Nephron (organoid): Measurements from ENCODE around the gene CDH4.

Source experiments
- H3K27ac Mint-ChIP-seq, 3 experiments: 2 replicates each; pipeline ENCODE4 v1.8.0; 2020; ENCODE audit warnings: mixed read lengths in 3 of 3, mild to moderate bottlenecking in 2 of 3, moderate library complexity in 1 of 3
- H3K27me3 Mint-ChIP-seq: 2 replicates; pipeline ENCODE4 v1.8.0; 2021; ENCODE audit warnings: low read depth, mild to moderate bottlenecking, moderate library complexity, mixed read lengths
- H3K36me3 Mint-ChIP-seq: 2 replicates; pipeline ENCODE4 v1.8.0; 2020; ENCODE audit warnings: low read depth, mixed read lengths
- H3K4me1 Mint-ChIP-seq: 2 replicates; pipeline ENCODE4 v1.8.0; 2020; ENCODE audit warnings: mixed read lengths
- H3K4me3 Mint-ChIP-seq, 3 experiments: 2 replicates each; pipeline ENCODE4 v1.8.0; 2020; ENCODE audit warnings: mild to moderate bottlenecking in 3 of 3, mixed read lengths in 3 of 3, moderate library complexity in 2 of 3
- H3K9me3 Mint-ChIP-seq: 2 replicates; pipeline ENCODE4 v1.8.0; 2020; ENCODE audit warnings: mixed read lengths
- CTCF ChIP-seq, 3 experiments: fragments of 200-600 bp; sonication (generic); IDR thresholded peaks; one replicate each; pipeline ENCODE4 v1.5.0; 2021; ENCODE audit warnings: antibody characterized with exemption in 3 of 3; ENCODE audit not compliant: unreplicated experiment in 3 of 3

CDH4 gene

GRCh38 chr20:61279621-61280150 is 27.6 kb downstream of the CDH4 start:
- peaks cover 11% of the 10 kb centered on the region for H3K9me3 Mint-ChIP-seq
- H3K27ac Mint-ChIP-seq, result no peak overlapping the region
- no peaks in the 10 kb centered on the region for H3K4me1 Mint-ChIP-seq
- H3K4me3 Mint-ChIP-seq, result no peak overlapping the region
- TF ChIP-seq CTCF (IDR thresholded peaks at IDR 0.05; ENCODE audit: unreplicated experiment in 3 of 3), result no peak
- peaks cover 32% of the 10 kb centered on the region for H3K27me3 Mint-ChIP-seq
- H3K36me3 Mint-ChIP-seq, result peaks cover 3% of the 10 kb centered on the region

DNA sequence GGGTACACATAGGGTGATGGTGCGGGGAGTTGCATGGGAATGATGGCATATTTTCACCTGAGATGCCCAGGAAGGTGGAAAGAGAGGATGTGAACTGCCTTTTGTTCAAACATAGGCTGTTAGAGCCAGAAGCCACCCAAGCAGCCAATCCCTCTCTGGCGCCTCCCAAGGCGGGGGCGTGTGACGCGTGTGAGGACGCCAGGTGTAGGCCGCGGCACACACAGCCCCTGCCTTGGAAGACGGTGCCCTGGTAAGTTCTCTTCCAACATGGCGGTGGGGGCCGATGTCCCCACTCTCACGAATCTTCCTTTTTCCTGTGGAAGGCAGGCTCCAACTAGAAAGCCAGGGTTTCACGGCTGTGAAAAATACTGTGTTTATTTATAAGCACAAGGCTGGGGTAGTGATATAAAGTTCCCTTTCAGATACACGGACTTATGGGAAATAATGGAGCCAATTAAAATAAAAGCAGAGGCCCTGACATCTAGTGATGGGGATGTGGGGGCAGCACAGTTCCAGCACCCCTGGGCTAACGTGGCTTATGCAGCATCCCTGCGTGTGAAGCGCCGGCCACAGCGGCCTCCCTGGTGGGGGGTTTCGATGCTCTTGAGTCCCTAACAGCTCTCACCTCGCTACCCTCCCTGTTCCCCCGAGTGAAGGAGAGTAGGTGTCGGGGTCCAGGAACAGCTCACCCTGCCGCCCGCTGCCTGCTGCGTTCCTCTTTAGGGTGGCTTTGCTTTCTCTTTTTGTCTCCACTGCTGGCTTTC is 28.3 kb downstream of the CDH4 start:
- H3K36me3 Mint-ChIP-seq, result peaks cover 3% of the 10 kb centered on the region
- H3K9me3 Mint-ChIP-seq, result peaks cover 11% of the 10 kb centered on the region

DNA sequence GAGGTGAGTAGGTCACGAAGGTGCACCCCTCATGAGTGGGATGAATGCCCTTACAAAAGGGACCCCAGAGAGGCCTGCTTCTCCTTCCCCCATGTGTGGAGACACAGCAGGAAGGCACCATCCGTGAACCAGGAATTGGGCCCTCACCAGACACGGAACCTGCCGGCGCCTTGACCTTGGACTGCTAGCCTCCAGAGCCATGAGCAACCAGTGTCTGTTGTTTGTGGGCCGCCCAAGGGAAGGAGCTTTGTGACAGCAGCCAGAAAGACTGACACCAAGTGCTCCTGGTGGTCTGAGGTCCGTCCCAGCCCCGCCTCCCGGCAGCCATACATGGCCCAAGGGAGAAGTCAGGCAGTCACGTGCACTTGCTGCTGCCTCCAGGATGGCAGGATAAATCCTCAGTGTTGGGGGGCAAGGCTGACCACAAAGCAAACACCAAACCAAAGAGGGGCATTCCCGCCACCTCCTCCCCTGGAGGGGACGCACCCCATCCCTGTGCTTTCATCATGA is 29.3 kb downstream of the CDH4 start:
- H3K4me1 Mint-ChIP-seq, result no peaks in the 10 kb centered on the region
- peaks cover 3% of the 10 kb centered on the region for H3K36me3 Mint-ChIP-seq
- peaks cover 48% of the 10 kb centered on the region for H3K27me3 Mint-ChIP-seq
- H3K27ac Mint-ChIP-seq, result no peak overlapping the region
- no peak overlapping the region for H3K4me3 Mint-ChIP-seq
- no peak for TF ChIP-seq CTCF (IDR thresholded peaks at IDR 0.05; ENCODE audit: unreplicated experiment in 3 of 3)
- peaks cover 7% of the 10 kb centered on the region for H3K9me3 Mint-ChIP-seq

More for the DNA sequence above, 28.3 kb downstream of the CDH4 start:
- Mint-ChIP-seq H3K27me3 (peaks cover 39% of the 10 kb centered on the region), H3K27ac (no peak overlapping the region), H3K4me3 (no peak overlapping the region), H3K4me1 (no peaks in the 10 kb centered on the region)
- TF ChIP-seq CTCF (IDR thresholded peaks at IDR 0.05; ENCODE audit: unreplicated experiment in 3 of 3), result no peak

DNA sequence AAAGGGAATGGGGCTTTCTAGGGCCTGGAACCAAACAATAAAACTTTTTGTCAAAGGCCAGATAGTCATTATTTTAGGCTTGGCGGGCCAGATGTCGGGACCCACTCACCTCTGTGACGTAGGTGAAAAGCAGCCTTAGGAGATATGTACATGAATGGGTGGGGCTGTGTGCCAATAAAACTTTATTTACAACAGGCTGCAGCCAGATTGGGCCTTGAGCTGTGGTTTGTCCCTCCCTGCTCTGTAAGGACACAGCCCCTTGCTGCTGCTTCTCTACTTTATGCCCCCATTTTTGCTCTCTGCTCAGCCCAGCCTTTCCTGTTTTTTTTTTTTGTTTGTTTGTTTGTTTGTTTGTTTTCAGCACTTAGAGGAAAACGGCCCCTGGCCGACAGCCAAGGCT is 32.7 kb downstream of the CDH4 start:
- Mint-ChIP-seq H3K27me3 (peaks cover 44% of the 10 kb centered on the region), H3K4me3 (no peak overlapping the region), H3K27ac (no peak overlapping the region), H3K36me3 (peaks cover 3% of the 10 kb centered on the region), H3K4me1 (peaks cover 19% of the 10 kb centered on the region), H3K9me3 (peaks cover 3% of the 10 kb centered on the region)
- TF ChIP-seq CTCF (IDR thresholded peaks at IDR 0.05; ENCODE audit: unreplicated experiment in 3 of 3), result no peak

GRCh38 chr20:61285152-61285645 is 33.1 kb downstream of the CDH4 start:
- H3K4me3 Mint-ChIP-seq, result no peak overlapping the region
- H3K36me3 Mint-ChIP-seq, result peaks cover 3% of the 10 kb centered on the region
- no peak overlapping the region for H3K27ac Mint-ChIP-seq
- peaks cover 19% of the 10 kb centered on the region for H3K4me1 Mint-ChIP-seq
- peaks cover 3% of the 10 kb centered on the region for H3K9me3 Mint-ChIP-seq
- H3K27me3 Mint-ChIP-seq, result peaks cover 40% of the 10 kb centered on the region
- no peak for TF ChIP-seq CTCF (IDR thresholded peaks at IDR 0.05; ENCODE audit: unreplicated experiment in 3 of 3)
